GM19035 (cell line): Measurements from ENCODE around the gene OOEP.
"Not testable (repeated sequence)": the region's sequence is repeated elsewhere in the genome, so short reads cannot be mapped to it uniquely, and the experiment has no call there.

Experiments
- ATAC-seq: cut with Tn5 transposase; IDR thresholded peaks from one replicate; pipeline ENCODE4 v1.9.1; 2021; ENCODE audit not compliant: unreplicated experiment

Gene OOEP

DNA sequence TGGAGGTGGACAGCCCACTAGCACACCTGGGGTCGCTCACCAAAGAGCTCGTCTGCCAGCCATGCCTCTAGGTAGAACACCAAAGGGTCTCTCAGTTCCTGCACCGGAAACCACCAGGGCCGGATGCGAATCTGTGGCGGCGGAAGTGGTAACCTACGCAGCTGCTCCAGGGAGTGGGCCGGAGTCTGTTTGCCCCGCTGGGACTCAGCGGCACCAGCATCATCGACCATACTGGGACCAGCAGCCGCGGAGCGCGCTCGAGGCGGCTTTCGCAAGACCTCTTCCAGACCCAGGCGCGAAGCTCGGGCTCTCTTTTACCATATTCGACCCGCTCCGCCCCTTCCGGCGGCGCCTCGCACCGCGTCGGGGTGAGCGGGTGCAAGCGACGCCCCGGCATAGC is at the start of gene OOEP:
OOEP (minus strand) TSS at position 335 of the 400 bp plus-strand sequence; CDS start at position 230, 105 bp downstream.
- no peak for ATAC-seq

DNA sequence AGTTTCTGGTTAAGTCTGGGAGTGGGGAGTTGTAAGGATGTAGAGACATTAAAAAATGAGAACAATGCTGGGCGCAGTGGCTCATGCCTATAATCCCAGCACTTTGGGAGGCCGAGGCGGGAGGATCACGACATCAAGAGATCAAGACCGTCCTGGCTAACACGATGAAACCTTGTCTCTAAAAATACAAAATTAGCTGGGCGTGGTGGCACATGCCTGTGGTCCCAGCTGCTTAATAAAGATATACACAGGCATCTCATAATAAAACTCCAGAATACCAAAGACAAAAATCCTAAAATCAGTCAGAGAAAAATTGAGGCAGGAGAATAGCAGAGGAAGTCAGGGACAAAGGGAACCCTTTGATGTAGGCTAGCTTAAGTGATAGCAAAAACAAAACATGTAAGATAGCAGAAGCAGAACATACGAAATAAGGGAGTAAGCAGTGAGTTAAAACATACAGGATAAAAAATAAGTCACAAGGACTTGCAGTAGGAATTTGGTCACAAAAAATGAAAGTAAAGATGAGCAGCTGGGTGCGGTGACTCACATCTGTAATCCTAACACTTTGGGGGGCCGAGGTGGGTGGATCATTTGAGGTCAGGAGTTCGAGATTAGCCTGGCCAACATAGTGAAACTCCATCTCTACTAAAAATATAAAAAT is 48.5 kb upstream of the OOEP start:
- no peak for ATAC-seq

DNA sequence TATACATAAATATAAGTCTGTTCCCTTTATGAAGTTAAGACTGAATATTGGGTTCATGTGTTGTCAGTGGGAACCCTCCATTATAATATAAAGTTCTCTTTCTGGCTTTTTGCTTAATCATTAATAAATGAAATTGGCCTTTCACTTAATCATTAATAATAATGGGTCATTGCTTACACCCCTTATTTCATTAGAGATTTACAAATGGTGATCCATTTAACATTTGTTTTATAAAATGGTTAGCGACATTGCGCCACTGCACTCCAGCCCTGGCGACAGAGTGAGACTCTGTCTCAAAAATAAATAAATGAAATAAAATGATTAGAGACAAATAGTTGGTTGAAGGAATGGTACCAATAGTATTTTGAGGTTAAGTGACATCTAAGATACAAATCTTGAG is 43.4 kb upstream of the OOEP start:
- no peak for ATAC-seq

DNA sequence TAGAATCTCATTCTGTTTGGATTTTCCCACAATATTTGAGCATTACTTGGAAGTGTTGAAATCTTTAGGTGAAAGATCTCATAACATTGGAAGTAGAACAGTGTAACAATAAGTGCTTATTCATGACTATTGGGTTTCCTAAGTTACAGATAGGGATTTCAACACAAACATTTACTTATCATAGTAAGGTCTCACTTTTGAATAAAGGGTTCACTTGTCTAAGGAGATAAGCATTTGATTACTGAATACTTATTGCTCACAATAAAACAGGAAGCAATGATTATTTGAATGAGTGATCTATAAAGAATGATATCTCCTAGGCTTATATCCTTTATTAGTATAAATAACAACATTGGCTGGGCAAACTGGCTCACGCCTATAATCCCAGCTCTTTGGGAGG is 39.7 kb upstream of the OOEP start:
- ATAC-seq: no peak

DNA sequence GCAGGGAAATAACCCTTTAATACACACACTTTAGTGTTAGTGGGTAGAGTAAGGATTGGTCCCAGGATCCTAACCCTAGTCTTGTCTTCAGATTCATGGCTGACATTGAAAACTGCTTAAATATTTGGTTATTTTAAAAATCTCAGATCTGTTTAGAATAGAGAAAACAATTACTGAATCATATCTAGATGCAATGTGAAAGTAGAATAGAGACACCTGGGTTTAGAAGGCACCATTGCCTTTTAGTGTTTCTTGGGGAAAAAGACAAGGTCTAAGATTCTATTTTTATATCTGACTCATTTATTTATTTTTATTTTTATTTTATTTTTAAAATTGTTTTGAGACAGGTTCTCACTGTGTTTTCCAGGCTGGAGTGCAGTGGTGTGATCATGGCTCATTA is 31.0 kb upstream of the OOEP start:
- no peak for ATAC-seq

DNA sequence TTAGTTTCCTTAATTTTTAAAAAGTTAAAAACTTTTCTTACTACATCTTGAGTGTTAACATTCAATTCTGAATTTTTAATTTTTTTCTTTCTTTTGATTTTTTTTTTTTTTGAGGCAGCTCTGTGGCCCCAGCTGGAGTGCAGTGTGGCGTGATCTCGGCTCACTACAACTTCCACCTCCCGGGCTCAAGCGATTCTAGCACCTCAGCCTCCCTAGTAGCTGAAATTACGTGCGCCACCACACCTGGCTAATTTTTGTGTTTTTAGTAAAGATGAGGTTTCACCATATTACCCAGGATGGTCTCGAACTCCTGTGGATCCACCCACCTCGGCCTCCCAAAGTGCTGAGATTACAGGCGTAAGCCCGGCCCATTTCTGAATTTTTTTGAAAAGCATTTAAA is 26.2 kb upstream of the OOEP start:
- ATAC-seq: no peak

DNA sequence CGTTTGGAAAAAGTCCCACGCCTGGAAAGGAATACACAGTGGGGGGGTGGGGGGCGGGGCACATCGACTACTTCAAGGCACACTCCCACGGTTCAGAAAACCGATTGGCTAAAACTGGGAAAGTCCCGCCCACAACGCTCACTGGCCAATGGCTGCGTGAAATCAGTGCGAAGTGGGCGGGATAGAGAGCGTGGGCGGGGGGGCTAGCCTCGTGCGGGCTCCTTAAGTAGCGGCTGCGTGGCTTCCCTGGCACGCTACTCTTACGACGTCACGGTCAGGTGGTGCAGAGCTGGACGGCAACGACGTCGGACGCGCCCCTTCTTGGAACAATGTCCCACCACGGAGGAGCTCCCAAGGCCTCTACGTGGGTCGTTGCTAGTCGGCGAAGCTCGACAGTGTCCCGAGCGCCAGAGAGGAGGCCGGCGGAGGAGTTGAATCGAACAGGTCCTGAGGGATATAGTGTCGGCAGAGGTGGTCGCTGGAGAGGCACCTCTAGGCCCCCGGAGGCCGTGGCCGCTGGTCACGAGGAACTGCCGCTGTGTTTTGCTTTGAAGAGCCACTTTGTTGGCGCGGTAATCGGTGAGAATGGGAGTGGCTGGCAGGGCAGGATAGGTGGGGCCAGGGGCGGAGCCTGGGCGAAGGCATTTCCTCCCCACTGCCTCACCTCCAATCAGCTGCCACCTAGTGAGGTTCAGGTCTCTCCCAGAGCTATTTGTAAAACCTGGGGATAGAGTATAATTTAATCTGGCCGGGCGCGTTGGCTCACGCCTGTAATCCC is 25.1 kb upstream of the OOEP start, which contains the start of gene DDX43:
DDX43 (plus strand) TSS at position 252 of the 778 bp plus-strand sequence; CDS start at position 330, 78 bp downstream.
- ATAC-seq: no peak

DNA sequence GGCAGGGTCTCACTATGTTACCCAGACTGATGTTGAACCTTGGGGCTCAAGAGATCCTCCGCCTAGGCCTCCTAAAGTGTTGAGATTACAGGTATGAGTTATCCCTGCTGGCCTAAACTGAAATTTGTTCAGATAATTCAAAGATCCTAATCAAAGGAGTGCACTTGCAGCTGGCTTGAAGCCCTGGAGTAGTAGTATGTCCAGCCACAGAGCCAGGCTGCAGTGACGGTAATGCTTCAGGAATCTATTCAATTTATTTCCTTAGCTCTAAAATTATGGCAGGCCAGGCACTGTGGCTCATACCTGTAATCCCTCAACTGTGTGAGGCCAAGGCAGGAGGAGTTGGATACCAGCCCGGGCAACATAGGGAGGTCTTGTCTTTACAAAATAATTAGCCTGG is 23.6 kb upstream of the OOEP start:
- no peak for ATAC-seq

DNA sequence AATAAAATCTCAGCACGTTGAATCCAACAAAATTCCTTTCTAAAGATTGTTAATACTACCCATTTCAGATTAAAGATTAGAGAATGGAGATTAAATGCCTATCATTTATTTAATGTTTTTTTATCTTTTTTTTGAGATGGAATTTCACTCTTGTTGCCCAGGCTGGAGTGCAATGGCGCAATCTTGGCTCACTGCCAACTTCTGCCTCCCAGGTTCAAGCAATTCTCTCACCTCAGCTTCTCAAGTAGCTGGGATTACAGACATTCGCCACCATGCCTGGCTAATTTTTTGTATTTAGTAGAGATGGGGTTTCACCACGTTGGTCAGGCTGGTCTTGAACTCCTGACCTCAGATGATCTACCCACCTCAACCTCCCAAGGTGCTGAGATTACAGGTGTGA is 22.5 kb upstream of the OOEP start:
- ATAC-seq: not testable (repeated sequence)

DNA sequence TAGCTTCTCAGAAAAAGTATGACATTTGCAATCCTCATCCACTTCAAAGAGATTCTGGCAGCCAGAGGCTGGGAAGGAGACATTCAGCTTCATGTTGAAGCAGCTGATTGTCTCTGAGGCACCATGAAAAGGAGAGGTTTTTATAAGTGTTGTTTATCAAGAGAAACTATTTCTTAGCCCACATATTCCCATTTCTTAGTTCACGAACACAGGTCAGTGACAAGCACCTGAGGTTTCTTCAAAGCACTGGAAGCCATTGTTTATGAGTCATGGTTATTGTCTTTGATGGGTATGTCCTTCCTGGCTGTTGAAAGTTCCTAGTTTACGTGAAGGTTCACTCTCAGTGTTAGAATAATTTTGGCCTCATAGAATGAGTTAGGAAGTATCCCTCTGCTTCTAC is 22.0 kb upstream of the OOEP start:
- no peak for ATAC-seq

DNA sequence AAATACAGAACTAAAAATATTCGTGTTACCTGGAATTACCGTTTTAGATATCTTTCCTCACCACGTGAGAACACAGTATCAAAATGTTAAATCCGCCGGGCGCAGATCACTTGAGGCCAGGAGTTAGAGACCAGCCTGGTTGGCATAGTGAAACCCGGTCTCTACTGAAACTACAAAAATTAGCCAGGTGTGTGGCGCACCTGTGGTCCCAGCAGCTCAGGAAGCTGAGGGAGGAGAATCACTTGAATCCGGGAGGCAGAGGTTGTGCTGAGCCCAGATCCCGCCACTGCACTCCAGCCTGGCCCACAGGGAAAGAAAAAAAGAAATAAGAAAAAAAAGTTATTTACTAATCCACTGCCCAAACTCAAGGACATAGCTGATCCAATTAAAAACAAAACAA is 20.2 kb upstream of the OOEP start:
- ATAC-seq: no peak

DNA sequence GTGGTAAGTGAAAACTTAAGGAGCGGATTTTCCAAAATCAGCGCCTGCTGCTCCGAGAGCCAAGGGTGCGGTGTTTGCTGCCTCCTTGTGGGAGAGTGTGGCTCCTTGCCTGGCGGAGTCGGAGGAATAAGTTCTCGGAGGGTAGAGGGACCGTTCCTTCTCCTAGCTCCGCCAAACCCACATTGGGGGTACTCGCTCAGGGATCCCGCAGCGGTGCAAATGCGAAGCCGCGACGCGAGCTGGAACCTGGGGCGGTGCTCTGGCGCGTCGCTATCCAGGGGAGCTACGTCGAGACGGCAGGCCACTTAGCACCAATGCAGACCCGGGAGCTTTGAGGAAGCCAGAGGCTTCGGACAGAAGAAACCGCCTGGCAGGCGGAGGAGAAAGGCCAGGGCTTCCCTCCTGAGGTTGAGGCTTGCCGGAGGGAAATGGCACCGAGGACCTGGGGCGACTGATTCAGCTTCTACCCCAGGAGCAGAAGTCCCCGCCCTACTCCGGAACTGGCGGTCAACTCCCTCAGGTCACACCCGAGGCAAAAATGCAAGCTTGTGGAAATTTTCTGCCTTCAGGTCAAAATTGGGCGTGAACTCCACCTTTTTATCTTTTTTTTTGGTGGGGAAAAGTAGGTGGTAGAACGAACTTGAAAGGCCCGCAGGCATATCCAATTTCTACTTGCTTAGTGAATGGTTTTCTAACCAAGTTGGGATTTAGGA is 19.3 kb upstream of the OOEP start:
- peak; percentile 79 for ATAC-seq

DNA sequence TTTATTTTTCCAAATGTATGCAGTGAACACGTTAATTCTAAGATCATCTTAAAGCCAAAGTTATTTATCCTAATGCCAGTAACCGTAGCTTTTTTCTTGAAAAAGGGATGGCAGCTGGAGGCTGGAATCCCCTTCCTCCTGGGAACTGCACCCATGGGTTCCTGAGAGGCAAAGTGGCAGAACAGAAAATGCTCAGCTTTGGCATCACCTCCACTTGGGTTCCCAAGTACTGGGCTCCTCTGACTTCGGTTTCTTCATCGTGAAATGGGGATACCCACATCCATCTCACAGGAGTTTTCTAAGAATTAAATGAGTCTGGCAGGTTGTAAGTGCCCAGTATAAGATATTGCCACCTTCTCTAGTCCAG is 18.7 kb upstream of the OOEP start:
- ATAC-seq: peak; percentile 22

DNA sequence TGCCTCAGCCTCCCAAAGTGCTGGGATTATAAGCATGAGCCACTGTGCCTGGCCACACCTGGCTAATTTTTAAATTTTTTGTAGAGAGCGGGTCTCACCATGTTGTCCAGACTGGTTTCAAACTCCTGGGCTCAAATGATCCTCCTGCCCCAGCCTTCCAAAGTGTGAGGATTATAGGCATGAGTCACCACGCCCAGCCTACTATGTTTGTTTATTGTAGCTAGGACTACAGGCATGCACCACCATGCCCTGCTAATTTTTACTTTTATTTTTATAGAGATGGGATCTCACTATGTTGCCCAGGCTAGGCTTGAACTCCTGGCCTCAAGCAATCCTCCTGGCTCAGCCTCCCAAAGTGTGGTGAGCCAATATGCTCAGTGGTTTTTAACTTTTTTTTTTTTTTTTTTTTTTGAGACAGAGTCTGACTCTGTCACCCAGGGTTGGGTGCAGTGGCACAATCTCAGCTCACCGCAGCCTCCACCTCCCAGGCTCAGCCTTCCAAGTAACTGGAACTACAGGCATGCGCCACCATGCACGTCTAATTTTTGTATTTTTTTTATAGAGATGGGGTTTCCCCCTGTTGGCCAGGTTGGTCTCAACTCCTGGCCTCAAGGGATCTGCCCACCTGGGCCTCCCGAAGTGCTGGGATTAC is 12.9 kb upstream of the OOEP start:
- ATAC-seq: no peak

DNA sequence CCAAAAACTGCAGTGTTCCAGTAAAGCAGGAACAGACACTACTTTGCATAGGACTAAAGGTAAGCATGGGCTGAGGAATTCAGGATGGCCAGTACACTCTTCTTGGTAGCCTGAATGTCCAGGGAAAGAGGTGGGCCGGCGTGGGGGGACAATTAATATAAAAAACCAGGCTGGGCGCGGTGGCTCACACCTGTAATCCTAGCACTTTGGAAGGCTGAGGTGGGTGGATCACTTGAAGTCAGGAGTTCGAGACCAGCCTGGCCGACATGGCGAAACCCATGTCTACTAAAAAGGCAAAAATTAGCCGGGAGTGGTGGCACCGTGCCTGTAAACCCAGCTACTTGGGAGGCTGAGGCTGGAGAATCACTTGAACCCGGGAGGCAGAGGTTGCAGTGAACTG is 11.8 kb upstream of the OOEP start:
- not testable (repeated sequence) for ATAC-seq

DNA sequence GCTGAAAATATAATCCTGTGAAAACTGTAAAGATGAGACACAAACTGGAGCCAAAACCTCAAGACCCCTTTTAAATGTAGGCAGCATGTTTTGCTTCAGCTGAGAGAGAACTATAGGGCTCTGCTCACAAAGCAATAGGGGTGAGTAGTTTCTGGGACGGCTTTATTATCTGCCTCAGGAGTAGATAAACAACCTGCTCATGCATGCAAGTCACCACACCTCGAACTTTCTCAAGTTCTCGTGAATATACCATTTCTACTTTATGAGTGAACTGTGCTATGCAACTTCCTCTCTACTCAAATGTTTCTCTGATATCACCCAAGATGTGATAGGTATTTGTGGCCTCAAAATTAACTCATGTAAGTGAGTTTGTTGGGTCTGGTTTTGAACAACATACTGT is 7.5 kb upstream of the OOEP start:
- no peak for ATAC-seq

DNA sequence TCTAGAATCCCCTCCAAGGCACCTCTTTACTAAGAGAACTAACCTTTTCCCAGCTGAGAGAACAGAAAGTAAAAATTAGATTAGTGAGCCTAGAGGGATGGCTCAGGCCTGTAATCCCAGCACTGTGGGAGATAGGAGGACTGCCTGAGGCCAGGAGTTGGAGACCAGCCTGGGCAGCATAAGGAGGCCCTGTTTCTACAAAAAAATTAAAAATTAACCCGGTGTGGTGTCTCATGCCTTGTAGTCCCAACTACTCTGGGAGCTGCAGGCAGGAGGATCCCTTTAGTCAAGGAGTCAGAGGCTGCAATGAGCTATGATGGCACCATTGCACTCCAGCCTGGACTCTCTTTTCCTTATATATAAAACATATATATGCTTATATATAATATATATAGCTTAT is 5.5 kb upstream of the OOEP start:
- ATAC-seq: no peak

DNA sequence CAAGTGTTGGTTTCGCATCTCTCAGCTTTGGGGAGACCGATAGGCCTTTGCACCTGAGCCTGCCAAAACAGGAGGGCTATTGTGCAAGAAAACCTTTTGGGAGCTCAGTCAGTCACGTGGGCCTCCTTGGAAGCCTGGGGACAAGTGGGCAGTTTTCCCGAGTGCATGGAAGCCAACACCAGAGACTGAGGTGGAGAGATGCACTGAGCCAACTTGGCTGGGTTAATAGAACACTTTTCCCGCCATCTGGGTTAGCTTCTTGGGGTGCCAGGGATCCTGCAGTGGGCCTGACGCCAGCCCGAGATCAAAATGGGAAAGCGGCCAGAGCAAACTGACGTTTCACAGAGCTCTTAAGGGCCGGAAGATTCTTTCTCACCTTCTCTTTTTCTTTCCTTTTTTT is 2.8 kb upstream of the OOEP start:
- ATAC-seq: no peak

DNA sequence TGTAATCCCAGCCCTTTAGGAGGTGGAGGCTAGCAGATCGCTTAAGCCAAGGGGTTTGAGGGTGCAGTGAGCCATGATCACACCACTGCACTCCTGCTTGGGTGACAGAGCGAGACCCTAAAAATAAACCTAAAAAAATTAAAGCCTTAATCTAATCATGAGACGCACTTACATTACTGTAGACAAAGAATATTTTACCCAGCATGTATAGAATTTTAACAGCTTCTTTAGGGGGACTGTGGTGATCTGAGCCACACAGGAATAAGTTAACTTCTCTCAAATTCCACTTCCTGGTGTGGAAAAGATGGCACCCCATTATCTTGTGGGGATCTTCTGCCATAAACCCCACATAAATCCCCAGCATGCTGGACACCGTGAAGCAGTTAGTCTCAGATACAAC is 2.3 kb upstream of the OOEP start:
- no peak for ATAC-seq

DNA sequence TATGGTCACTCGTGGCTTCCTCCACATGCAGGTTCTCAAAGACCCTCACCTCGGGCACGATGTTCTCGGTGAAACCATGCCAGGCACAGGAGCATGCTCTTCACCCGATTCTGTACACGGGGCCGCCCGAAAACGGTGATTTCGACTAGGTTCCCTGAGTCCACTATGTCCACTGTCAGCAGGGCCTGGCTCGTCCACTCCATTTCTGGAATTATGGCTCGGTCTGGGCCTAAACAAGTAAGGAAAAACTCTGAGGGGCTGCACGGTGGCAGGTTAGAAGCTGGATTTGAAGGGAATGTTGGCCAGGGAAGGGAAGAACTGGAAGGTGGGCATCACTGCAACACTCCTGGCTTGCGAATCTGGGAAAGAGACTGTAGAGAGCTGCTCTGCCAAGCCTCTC is 540 bp downstream of the OOEP start:
- ATAC-seq: no peak

DNA sequence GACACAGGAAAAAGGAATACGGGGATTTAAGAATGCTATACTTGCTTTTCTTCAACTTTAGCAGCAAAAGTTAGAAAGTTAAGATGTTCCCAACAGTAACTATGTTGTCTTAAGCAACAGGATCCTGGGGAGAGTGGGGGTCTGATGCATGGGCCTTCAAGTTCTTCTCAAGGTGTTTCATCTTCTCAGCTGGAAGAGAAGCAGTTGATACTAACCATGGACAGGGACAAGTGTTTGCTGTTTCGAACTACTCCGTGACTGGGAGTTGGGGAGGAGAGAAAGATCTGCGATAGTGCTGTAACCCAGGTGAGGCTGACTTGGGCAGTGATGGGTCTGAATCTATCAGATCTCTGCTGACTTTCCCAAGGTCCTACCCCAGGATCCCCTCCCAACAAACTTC is 1.0 kb downstream of the OOEP start:
- ATAC-seq: no peak
